Measurements from ENCODE around the gene RSPH1.

DNA sequence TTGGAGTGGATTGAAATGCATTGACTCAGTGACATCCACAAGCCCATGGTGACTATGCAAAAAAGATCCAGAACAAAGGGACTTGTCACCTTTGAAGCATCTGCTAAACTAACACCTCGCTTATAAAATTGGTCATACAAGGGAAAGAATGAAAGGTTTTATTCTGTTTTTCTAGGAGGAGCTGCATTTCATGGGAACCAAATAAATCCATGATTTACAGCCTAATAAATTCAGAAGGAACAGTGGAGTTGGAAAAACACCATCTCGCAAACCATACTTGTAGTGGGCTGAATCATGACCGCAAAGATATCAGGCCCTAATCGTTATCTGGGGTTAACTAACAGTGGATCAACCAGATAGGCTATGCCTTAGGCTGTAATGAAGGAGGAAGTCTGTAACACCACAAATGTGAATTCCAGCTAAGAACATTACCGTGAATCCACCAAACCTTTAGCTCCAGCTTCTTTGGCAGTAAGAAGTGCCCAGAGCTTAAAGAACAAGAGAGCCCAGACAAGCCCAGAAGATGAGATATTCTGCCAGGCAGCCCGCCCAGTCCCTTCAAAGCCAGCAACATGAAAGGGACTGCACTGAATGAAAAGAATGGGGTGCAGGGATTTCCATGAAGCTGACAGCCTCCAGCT, 27.4 kb downstream of the RSPH1 start:
- TF ChIP-seq TAF1 (conservative IDR thresholded peaks at IDR 0.05) (no peak), RAD21 (IDR thresholded peaks at IDR 0.05) (no peak), RXRA (IDR thresholded peaks at IDR 0.05) (no peak), HNF4A (conservative IDR thresholded peaks at IDR 0.05) (no peak), SP1 (IDR thresholded peaks at IDR 0.05) (no peak), EGR1 (IDR thresholded peaks at IDR 0.05; ENCODE audit: low read depth in 2 of 2) (no peak), YY1 (IDR thresholded peaks at IDR 0.05) (no peak), GABPA (IDR thresholded peaks at IDR 0.05 in 1 of 2, conservative IDR thresholded peaks at IDR 0.05 in 1 of 2) (no peak), FOXA1 (IDR thresholded peaks at IDR 0.05) (no peak)
- TF ChIP-seq, protein P1, sequence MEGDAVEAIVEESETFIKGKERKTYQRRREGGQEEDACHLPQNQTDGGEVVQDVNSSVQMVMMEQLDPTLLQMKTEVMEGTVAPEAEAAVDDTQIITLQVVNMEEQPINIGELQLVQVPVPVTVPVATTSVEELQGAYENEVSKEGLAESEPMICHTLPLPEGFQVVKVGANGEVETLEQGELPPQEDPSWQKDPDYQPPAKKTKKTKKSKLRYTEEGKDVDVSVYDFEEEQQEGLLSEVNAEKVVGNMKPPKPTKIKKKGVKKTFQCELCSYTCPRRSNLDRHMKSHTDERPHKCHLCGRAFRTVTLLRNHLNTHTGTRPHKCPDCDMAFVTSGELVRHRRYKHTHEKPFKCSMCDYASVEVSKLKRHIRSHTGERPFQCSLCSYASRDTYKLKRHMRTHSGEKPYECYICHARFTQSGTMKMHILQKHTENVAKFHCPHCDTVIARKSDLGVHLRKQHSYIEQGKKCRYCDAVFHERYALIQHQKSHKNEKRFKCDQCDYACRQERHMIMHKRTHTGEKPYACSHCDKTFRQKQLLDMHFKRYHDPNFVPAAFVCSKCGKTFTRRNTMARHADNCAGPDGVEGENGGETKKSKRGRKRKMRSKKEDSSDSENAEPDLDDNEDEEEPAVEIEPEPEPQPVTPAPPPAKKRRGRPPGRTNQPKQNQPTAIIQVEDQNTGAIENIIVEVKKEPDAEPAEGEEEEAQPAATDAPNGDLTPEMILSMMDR (IDR thresholded peaks at IDR 0.05; ENCODE audit: low read depth, low read length, missing input control), result no peak
- TF ChIP-seq, protein P2, sequence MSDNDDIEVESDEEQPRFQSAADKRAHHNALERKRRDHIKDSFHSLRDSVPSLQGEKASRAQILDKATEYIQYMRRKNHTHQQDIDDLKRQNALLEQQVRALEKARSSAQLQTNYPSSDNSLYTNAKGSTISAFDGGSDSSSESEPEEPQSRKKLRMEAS (IDR thresholded peaks at IDR 0.05), result no peak
- TF ChIP-seq, protein P3, sequence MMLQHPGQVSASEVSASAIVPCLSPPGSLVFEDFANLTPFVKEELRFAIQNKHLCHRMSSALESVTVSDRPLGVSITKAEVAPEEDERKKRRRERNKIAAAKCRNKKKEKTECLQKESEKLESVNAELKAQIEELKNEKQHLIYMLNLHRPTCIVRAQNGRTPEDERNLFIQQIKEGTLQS (IDR thresholded peaks at IDR 0.05), result no peak
- TF ChIP-seq, protein P4, sequence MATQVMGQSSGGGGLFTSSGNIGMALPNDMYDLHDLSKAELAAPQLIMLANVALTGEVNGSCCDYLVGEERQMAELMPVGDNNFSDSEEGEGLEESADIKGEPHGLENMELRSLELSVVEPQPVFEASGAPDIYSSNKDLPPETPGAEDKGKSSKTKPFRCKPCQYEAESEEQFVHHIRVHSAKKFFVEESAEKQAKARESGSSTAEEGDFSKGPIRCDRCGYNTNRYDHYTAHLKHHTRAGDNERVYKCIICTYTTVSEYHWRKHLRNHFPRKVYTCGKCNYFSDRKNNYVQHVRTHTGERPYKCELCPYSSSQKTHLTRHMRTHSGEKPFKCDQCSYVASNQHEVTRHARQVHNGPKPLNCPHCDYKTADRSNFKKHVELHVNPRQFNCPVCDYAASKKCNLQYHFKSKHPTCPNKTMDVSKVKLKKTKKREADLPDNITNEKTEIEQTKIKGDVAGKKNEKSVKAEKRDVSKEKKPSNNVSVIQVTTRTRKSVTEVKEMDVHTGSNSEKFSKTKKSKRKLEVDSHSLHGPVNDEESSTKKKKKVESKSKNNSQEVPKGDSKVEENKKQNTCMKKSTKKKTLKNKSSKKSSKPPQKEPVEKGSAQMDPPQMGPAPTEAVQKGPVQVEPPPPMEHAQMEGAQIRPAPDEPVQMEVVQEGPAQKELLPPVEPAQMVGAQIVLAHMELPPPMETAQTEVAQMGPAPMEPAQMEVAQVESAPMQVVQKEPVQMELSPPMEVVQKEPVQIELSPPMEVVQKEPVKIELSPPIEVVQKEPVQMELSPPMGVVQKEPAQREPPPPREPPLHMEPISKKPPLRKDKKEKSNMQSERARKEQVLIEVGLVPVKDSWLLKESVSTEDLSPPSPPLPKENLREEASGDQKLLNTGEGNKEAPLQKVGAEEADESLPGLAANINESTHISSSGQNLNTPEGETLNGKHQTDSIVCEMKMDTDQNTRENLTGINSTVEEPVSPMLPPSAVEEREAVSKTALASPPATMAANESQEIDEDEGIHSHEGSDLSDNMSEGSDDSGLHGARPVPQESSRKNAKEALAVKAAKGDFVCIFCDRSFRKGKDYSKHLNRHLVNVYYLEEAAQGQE (IDR thresholded peaks at IDR 0.05), result no peak
